Raji (cell line): ENCODE results near the gene PBRM1.

Source experiments
- POLR2A ChIP-seq: IDR thresholded peaks from 2 replicates; pipeline ENCODE4 v1.6.1; 2011; ENCODE audit warnings: low read depth, low read length, control low read depth; ENCODE audit not compliant: insufficient read depth

PBRM1 gene

DNA sequence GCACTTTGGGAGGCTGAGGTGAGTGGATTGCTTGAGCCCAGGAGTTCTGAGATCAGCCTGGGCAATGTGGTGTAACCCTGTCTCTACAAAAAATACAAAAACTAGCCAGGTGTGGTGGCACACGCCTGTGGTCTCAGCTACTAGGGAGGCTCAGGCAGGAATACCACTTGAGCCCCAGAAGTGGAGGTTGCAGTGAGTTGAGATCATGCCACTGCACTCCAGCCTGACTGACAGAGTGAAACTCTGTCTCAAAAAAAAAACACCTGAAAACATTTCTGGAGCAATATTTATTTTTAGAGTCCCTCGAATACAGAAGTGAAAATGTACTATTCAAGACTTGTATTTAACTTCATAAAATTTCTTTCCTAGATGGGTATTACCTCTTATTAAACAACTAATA is 24.8 kb upstream of the PBRM1 start:
- no peak for TF ChIP-seq POLR2A

DNA sequence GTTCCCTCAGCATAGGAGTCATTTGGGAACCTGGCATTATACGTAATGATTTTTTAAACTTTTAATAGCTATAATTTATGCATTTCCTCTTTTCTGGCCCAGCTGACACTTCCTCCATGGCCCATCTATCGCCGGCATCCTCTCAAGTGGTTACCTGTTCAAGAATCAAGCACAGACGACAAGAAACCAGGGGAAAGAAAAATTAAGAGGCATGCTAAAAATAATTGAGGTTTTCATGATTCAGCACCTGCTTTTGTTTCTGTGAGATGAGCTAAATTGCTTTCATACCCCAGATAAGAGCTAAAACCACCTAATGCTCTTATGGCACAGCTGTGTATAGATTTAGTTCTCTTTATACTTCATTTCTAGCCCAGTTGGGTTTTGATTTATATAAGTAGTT is 21.9 kb upstream of the PBRM1 start:
- TF ChIP-seq POLR2A, result no peak

DNA sequence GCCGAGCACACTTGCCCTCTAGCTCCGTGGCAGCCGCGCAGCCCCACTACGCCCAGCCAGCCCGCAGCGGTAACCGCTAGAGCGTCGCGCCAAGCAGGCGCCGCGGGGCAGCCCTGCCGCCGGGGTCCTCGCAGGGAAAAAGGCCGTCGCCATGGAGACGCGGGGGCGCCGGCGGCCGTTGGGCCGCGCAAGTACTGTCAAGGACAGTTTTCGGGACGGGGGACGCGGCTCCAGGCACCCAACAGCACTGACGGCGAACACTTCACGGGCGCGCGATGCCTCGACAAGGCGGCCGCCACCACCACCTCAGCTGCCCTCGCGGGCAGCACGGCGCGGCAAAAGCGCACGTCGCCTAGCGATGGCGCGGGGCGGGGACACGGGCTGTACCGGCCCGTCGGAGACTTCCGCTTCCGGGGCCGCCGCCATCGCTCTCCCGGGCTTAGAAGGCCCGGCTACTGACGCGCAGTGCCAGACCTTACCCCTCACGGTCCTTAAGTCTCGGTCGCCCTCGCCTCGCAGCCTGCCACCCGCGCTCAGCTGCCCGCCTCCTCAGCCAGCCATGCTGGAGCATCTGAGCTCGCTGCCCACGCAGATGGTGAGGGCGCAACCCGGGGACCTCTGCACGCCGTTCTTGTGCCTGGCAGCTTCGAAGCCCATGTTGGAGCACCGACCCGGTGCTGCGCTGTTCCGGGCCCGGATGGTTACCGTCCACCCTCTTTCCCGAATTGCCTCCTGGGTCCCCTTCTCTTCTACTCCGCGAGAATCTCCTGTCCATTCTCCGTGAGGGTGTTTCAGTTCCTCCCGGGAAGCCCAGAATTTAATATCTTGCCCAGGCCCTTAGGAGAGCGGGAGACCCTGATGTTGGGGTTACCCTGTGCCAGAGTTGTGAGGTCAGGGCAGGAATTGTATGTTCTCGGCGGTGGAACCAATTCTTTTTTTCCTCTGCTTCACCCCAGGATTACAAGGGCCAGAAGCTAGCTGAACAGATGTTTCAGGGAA is 20.3 kb upstream of the PBRM1 start, which contains the start of the genes GLT8D1 and SPCS1:
Gene GLT8D1 (minus strand): TSS at position 104 of the 999 bp plus-strand sequence. CDS start 5,331 bp downstream, outside the sequence.
Gene SPCS1 (plus strand): TSS at position 419 of the 999 bp plus-strand sequence. CDS start 141 bp downstream, at position 560.
- peak; percentile 94 for TF ChIP-seq POLR2A

DNA sequence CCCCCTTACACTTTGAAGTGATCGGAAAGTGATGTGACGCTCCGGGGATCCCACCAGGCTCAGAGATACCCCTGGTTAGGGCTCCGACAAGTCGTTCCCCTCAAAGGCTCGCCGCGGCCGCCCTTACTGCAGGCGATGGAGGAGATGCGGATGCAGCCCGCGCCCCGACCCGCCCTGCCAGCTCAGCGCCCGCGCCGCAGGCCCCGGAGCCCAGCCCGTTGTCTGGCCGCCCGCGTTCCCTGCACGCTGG is 19.6 kb upstream of the PBRM1 start:
- TF ChIP-seq POLR2A, result no peak

DNA sequence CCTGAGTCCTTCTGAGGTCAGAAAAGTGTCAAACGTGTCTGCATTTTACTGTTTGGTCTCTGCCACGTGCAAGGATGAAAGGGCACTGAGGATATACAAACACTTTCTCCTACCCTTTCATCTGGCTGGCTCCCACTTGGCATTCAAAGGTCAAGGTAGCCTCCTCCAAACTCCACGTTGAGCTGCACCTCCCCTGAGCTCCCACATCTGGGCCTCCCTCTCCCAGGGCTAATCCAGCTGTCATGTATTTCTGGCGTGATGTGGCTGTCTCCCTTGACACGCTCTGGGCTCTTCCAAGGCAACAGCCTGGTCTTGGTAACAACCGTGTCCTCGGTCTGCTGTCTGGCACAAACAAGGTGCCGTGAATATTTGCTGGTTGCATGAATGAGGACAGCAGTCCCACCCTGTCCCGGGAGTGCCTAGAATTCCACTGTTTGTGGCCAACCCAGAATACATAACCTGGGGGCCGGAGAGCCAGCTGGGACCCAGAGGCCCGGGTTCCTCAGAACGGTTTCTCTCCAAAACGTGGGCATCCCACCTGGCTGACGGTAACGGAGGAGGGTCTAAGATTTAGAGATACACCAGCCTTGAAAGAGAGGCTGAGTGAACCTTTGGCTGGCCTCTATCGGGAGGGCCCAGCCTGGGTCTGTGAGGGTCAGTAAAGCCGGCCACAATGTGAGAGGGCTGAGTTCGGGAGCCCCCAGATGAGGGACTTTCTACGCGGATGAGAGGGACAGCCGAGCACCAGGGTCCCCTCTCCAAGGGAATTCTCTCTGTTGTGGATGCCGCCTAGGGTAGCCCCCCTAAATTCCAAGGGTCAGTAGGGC is 19.1 kb upstream of the PBRM1 start:
- TF ChIP-seq POLR2A, result no peak

DNA sequence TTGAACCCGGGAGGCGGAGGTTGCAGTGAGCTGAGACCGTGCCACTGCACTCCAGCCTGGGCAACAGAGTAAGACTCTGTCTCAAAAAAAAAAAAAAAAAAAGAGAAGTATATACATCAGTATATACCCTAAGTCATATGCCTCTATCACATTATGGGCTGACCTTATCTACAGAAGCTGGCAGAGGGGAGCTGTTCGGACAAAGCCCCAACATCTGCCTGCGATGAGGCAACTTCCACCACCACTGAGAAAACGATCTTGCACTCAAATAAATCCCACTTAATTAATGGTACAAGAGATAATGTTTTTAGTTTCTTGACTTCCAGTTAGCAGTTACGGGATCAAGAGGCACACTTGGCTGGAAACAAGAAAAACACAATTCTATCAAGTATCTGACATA is 17.6 kb upstream of the PBRM1 start:
- no peak for TF ChIP-seq POLR2A

DNA sequence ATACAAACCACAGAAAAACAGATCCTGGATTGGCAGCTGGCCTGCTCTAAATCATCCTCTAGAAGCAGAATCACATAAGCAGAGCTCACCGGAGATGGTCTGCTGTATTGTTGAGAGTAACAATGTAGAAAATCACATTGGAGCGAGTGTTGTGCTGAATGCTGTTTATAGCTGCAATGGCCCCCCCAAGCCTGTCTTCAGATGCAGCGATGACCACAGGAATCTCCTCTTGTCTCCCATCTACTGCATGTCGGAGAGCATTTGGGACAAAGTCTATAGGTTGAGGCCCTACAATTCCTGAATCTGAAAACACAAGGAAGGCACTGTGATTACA is 11.9 kb upstream of the PBRM1 start:
- TF ChIP-seq POLR2A, result no peak

DNA sequence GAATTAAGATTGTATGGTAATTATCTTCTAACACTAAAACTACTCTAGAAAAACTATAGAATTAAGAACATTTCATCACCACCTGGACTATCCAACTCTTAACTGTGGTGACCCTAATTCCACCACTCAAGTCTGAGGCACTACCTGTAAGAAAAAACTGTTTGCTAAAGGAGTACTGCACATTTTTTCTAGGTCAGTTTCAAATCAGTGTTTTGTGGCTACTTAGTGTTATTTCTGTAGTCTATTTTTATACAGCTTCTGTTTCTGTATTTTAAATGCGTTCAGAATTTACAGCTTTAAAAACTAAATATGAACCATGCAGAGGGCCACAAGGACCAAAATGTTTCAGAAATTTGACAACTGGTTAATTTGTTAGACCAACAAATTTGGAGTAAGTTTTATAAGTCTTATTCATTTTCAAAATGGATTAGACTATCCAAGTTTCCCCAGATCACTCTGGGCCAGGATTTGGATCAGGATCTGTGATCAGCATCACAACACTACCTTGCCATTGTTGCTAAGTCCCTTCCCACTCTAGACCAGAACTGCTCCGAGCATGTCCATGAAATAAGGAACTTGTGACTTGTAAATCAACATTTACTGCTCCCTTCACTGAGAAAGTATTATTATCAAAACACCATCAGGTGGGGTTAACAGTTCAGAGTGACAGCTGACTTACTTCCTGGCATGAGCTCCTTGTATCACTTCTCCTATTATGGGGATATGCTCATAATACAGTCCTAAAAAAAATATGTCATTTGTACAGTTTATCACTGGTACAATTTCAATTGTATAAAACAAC is 11.3 kb upstream of the PBRM1 start:
- no peak for TF ChIP-seq POLR2A

DNA sequence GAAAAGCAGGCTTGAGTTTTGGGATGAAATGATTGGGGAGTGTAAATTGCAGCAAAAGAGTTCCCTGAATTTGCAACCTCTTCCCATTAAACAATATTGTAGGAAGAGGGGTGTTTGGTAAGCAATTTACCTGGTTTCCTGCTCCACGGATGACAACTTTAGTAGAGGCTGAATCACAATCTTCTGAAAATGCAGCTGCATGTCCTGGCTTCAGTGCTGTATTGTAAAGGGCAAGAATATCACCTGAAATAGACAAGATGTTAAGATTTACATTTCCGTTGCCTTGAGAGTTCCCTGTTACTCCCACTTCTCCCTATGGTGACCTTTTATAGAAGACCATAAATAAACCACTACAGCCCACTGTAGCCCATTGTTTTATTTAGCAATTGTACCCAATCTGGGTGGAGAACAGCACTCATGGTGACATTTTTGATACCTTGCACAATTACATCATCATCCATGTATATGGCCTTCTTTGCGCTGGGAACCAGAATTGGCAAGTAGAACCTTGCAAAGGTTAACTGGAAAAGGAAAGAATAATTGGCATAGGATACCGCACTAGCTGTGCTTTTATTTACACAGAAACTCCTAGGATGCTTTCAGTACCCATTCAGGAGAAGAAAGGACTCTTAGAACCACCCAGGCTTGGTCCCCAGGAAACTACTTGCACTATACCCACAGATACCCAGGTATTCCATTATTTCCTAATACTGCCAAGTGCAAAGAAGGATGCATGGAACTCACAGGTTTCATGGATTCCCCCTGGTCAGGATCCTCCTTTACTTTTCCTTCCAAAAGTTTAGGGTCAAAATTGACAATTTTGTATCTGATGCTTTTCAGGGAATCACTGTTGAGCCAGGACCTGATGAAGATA is 10.3 kb upstream of the PBRM1 start:
- TF ChIP-seq POLR2A, result 0 out of 2 replicates have a peak, but pooled peaks have one; percentile 17

DNA sequence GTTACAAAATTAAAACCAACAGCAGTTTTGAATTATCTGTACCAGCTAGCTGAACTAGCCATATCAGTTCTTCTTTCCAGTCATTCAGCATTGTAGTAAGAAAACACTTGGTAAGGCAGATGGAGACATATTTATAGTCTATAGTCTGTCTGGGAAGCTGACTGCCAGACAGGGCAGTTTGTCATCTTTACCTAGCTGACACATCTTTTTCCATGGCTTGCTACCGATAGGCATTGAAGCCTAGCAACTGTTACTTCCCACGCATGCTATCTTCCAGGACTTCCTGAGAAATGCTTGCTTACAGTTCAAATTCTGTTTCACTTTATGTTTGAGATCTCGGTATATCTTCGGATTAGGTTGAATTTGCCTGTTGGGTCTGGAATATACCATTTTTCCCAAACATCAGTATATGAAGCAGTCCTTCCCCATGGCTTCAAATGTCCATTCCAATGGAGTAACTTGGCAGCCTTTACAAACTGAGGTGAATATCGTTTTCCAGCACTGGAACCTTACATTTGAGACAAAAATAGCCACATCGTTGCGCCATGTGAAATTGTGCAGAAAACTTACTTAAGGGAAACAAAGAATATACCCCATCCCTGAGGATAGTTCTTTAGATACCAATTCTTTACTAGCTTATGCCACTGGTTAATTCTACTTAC is 8.9 kb upstream of the PBRM1 start:
- TF ChIP-seq POLR2A, result no peak

DNA sequence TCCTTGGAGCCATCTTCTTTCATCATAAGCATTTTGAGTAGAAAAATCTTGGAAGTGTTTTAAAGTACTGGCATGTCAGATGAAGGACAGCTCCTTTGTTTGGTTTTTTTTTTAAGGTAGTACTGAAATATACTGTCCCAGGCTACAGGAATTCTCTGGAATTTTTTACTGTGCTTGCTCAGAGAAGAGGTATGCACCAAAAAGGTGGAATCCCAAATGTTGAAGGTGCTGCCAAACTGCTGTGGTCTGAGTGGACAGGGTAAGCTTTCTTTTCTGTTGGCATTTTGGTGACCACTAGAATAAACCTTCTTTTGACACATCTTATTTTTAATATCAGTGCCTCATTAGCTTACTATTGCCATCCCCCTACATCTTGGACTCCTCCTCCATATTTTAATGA is 7.4 kb upstream of the PBRM1 start:
- TF ChIP-seq POLR2A, result no peak

DNA sequence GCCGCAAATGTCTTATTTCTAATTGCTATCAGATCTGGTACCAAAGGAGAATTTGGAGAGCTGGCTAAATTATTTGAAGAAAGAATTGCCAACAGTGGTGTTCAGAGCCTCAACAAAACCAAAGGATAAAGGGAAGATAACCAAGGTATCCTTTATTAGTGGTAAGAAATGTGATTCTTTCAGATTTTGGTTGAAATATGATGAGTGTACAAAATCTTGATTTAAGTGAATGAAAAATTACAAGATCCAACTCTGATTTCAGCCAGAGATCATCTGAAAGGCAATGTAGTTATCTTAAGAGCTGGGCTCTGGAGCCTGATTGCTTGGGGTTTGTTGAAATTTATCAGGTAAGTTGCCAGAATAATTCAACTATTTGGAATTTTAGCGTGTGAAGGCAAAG is 4.8 kb upstream of the PBRM1 start:
- TF ChIP-seq POLR2A, result no peak

DNA sequence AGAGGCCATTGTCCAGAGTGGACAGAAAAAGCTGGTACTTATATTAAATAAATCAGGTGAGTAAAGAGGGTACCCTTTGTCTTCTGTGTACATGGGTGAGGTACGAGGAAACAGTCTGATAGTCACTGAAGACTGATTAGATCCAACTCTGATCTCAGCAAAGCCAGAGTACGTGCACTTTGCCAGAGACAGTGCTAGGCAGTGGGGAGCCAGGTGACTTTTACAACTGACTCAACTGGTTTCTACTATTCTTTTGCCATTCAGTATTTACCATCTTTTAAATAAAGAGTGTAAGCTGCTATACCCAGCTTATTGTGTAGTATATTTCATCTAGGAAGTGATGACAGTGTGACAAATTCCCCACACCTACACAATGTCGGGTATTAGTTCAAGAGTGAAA is 3.4 kb upstream of the PBRM1 start:
- no peak for TF ChIP-seq POLR2A

DNA sequence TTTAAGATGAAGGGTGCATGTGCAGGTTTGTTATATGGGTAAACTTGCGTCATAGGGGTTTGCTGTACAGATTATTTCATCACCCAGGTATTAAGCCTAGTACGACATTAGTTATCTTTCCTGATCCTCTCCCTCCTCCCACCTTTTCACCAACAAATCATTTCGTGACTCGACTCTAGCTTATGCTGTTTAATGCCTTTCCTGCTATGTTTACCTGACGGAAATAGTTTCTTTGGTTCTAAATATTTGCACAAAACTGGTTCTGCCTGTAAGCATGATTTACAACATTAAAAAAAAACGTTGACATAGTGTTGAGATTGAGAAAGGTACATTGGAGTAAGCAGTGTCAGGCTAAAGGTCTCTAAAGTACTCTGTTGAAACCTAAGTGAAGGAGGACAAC is 2.6 kb upstream of the PBRM1 start:
- TF ChIP-seq POLR2A, result no peak
